NOMO-1 treated with DMSO at 0.1 percent for 48 hours (cell line): ENCODE results near the gene PTMA.
"Not testable (repeated sequence)": the region's sequence is repeated elsewhere in the genome, so short reads cannot be mapped to it uniquely, and the experiment has no call there.

Source experiments
- DNase-seq: peaks from one replicate; lab custom pipeline; 2025; ENCODE audit not compliant: unreplicated experiment; lab: John Stamatoyannopoulos, UW

Gene PTMA

GRCh38 chr2:231707927-231708772 lies at the start of gene PTMA:
Gene PTMA (plus strand): TSS chr2:231708525. CDS start chr2:231708707, 182 bp downstream.
- DNase-seq, result peak; percentile 99

GRCh38 chr2:231660073-231660472 lies 48.3 kb upstream of the PTMA start:
- not testable (repeated sequence) for DNase-seq

GRCh38 chr2:231660860-231661259 lies 47.5 kb upstream of the PTMA start:
- DNase-seq, result no peak

GRCh38 chr2:231661422-231662027 lies 46.8 kb upstream of the PTMA start:
- peak; percentile 27 for DNase-seq

GRCh38 chr2:231662028-231662810 lies 46.1 kb upstream of the PTMA start:
- DNase-seq, result peak; percentile 96

GRCh38 chr2:231662811-231663457 lies 45.4 kb upstream of the PTMA start:
- DNase-seq, result no peak

GRCh38 chr2:231663458-231664212 lies 44.7 kb upstream of the PTMA start:
- DNase-seq, result no peak

GRCh38 chr2:231664727-231665126 lies 43.6 kb upstream of the PTMA start:
- no peak for DNase-seq

- DNase-seq, result no peak
These were observed 42.8 kb upstream of the PTMA start for GRCh38 chr2:231665245-231666170.

- peak; percentile 96 for DNase-seq
These were observed 41.9 kb upstream of the PTMA start for GRCh38 chr2:231666171-231667095.

- no peak for DNase-seq
These were observed 41.3 kb upstream of the PTMA start for GRCh38 chr2:231667096-231667427.

- no peak for DNase-seq
These were observed 40.8 kb upstream of the PTMA start for GRCh38 chr2:231667496-231667895.

- no peak for DNase-seq
These were observed 39.3 kb upstream of the PTMA start for GRCh38 chr2:231668981-231669380.

- DNase-seq, result peak; percentile 26
These were observed 36.9 kb upstream of the PTMA start for GRCh38 chr2:231671270-231672050.

GRCh38 chr2:231672617-231673347 lies 35.5 kb upstream of the PTMA start:
- DNase-seq, result peak; percentile 49

GRCh38 chr2:231673348-231673770 lies 35.0 kb upstream of the PTMA start:
- DNase-seq, result no peak
